Activated CD8-positive, alpha-beta memory T cell treated with anti-CD3 and anti-CD28 coated beads, Interleukin-2, amount 10 ng/mL, durations not matched to agents 7 days and 5 days (primary cell): ENCODE measurements around the gene TBC1D1. TPM values are rescaled to one million over a fixed set of nuclear protein-coding genes. Genes with fewer than 3 reads are reported as not detected.

Experiments used
- ATAC-seq: fragments of 150-1000 bp; cut with Tn5 transposase; one replicate; pipeline ENCODE4 v1.10.0; 2021; ENCODE audit warnings: moderate library complexity
- CTCF ChIA-PET: fragments of 350-600 bp; sonication (Branson Sonifier 250); formaldehyde crosslinking; loops from one replicate; lab custom pipeline; 2021; ENCODE audit warnings: antibody characterized with exemption; lab: Charles Lee
- DNase-seq: peaks from one replicate; pipeline ENCODE4 v3.0.0-alpha.2; 2020
- H3K27ac Mint-ChIP-seq: one replicate; pipeline ENCODE4 v1.8.0; 2021; ENCODE audit warnings: mild to moderate bottlenecking, mixed read lengths
- H3K27me3 Mint-ChIP-seq: one replicate; pipeline ENCODE4 v1.8.0; 2021; ENCODE audit warnings: mixed read lengths
- H3K36me3 Mint-ChIP-seq: one replicate; pipeline ENCODE4 v1.8.0; 2021; ENCODE audit warnings: mild to moderate bottlenecking, mixed read lengths
- H3K4me1 Mint-ChIP-seq: one replicate; pipeline ENCODE4 v1.8.0; 2021; ENCODE audit warnings: mixed read lengths
- H3K4me3 Mint-ChIP-seq: one replicate; pipeline ENCODE4 v1.8.0; 2021; ENCODE audit warnings: mild to moderate bottlenecking, moderate library complexity, mixed read lengths
- H3K9me3 Mint-ChIP-seq: one replicate; pipeline ENCODE4 v1.8.0; 2022; ENCODE audit warnings: low read depth, mixed read lengths
- total RNA-seq, 2 experiments: library from RNA; stranded (reverse); gene quantifications; one replicate each; pipeline ENCODE4 v1.2.3, GENCODE V29; 2021

The TBC1D1 gene
- total RNA-seq, 2 experiments from 2014 or later: 62.9 to 72.2 TPM

GRCh38 chr4:38160487-38161207, 269.8 kb downstream of the TBC1D1 start:
- peaks cover 6% of the 10 kb centered on the region for H3K27me3 Mint-ChIP-seq
- H3K4me3 Mint-ChIP-seq: no peak overlapping the region
- peaks cover 7% of the 10 kb centered on the region for H3K9me3 Mint-ChIP-seq
- ATAC-seq: peak; percentile 90
- peak overlapping the region; percentile 64 for H3K27ac Mint-ChIP-seq
- H3K4me1 Mint-ChIP-seq: peaks cover 36% of the 10 kb centered on the region
- CTCF ChIA-PET: interaction anchor here (0.8 to 1.9 kb wide), 8 partner anchors 9 to 570 kb away, joined by 3 to 7 read pairs (median 4); no protein-coding TSS in a partner anchor
- peak; percentile 74 for DNase-seq
- H3K36me3 Mint-ChIP-seq: peaks cover 15% of the 10 kb centered on the region

GRCh38 chr4:38161208-38162113, 270.6 kb downstream of the TBC1D1 start:
- CTCF ChIA-PET: interaction anchor here (0.9 to 1.9 kb wide), 7 partner anchors 8 to 158 kb away, joined by 3 to 7 read pairs (median 4); no protein-coding TSS in a partner anchor
- Mint-ChIP-seq H3K36me3 (peaks cover 12% of the 10 kb centered on the region), H3K4me3 (no peak overlapping the region), H3K27ac (peak overlapping the region; percentile 32), H3K9me3 (peaks cover 7% of the 10 kb centered on the region), H3K27me3 (peaks cover 3% of the 10 kb centered on the region), H3K4me1 (peaks cover 37% of the 10 kb centered on the region)
- peak; percentile 16 for ATAC-seq
- DNase-seq: no peak

GRCh38 chr4:38162240-38162784, 271.4 kb downstream of the TBC1D1 start:
- H3K4me1 Mint-ChIP-seq: peaks cover 43% of the 10 kb centered on the region

GRCh38 chr4:38163216-38164006, 272.5 kb downstream of the TBC1D1 start:
- ATAC-seq: no peak
- DNase-seq: no peak
- H3K27ac Mint-ChIP-seq: no peak overlapping the region
- CTCF ChIA-PET: interaction anchor here (0.7 kb wide), 1 partner anchor 33 kb away, joined by 3 read pairs; no protein-coding TSS in a partner anchor
- peaks cover 10% of the 10 kb centered on the region for H3K27me3 Mint-ChIP-seq
- no peak overlapping the region for H3K4me3 Mint-ChIP-seq
- H3K9me3 Mint-ChIP-seq: peaks cover 7% of the 10 kb centered on the region
- peaks cover 43% of the 10 kb centered on the region for H3K4me1 Mint-ChIP-seq
- H3K36me3 Mint-ChIP-seq: peaks cover 12% of the 10 kb centered on the region

More at GRCh38 chr4:38162240-38162784, 271.4 kb downstream of the TBC1D1 start:
- ATAC-seq (no peak), DNase-seq (no peak)
- Mint-ChIP-seq H3K9me3 (peaks cover 7% of the 10 kb centered on the region), H3K27ac (no peak overlapping the region), H3K4me3 (no peak overlapping the region), H3K27me3 (peaks cover 6% of the 10 kb centered on the region), H3K36me3 (peaks cover 12% of the 10 kb centered on the region)
- CTCF ChIA-PET: interaction anchor here (0.7 to 1.8 kb wide), 2 partner anchors 32 to 157 kb away, joined by 3 to 4 read pairs; no protein-coding TSS in a partner anchor

GRCh38 chr4:38164346-38164745, 273.5 kb downstream of the TBC1D1 start:
- Mint-ChIP-seq H3K4me3 (no peak overlapping the region), H3K36me3 (peaks cover 12% of the 10 kb centered on the region), H3K9me3 (peaks cover 7% of the 10 kb centered on the region), H3K27me3 (peaks cover 7% of the 10 kb centered on the region), H3K27ac (no peak overlapping the region), H3K4me1 (peaks cover 43% of the 10 kb centered on the region)
- ATAC-seq (no peak), DNase-seq (no peak)
- CTCF ChIA-PET: no interaction called here

- Mint-ChIP-seq H3K9me3 (peaks cover 7% of the 10 kb centered on the region), H3K36me3 (peaks cover 10% of the 10 kb centered on the region), H3K4me1 (peaks cover 31% of the 10 kb centered on the region), H3K27me3 (peaks cover 10% of the 10 kb centered on the region), H3K4me3 (no peak overlapping the region), H3K27ac (no peak overlapping the region)
- ATAC-seq (no peak), DNase-seq (no peak)
- CTCF ChIA-PET: interaction anchor here (1.0 to 1.5 kb wide), 5 partner anchors 9 to 565 kb away, joined by 3 to 6 read pairs (median 3); no protein-coding TSS in a partner anchor
Measured at GRCh38 chr4:38166082-38166481, 275.2 kb downstream of the TBC1D1 start.

GRCh38 chr4:38166768-38167167, 275.9 kb downstream of the TBC1D1 start:
- ATAC-seq (no peak), DNase-seq (no peak)
- Mint-ChIP-seq H3K27me3 (peaks cover 10% of the 10 kb centered on the region), H3K4me1 (peaks cover 24% of the 10 kb centered on the region), H3K27ac (no peak overlapping the region), H3K9me3 (peaks cover 7% of the 10 kb centered on the region), H3K4me3 (no peak overlapping the region), H3K36me3 (peaks cover 10% of the 10 kb centered on the region)
- CTCF ChIA-PET: interaction anchor here (1.0 to 1.5 kb wide), 5 partner anchors 10 to 564 kb away, joined by 3 to 6 read pairs (median 3); no protein-coding TSS in a partner anchor

GRCh38 chr4:38167973-38168372, 277.1 kb downstream of the TBC1D1 start:
- Mint-ChIP-seq H3K27me3 (peaks cover 18% of the 10 kb centered on the region), H3K9me3 (peaks cover 7% of the 10 kb centered on the region), H3K4me1 (peaks cover 22% of the 10 kb centered on the region), H3K27ac (no peak overlapping the region), H3K4me3 (no peak overlapping the region), H3K36me3 (peaks cover 10% of the 10 kb centered on the region)
- CTCF ChIA-PET: interaction anchor here (1.3 kb wide), 1 partner anchor 9 kb away, joined by 3 read pairs; no protein-coding TSS in a partner anchor
- DNase-seq: no peak
- ATAC-seq: no peak

GRCh38 chr4:38169524-38169923, 278.6 kb downstream of the TBC1D1 start:
- Mint-ChIP-seq H3K4me1 (peaks cover 15% of the 10 kb centered on the region), H3K4me3 (no peak overlapping the region), H3K36me3 (peaks cover 12% of the 10 kb centered on the region), H3K9me3 (peaks cover 8% of the 10 kb centered on the region), H3K27ac (no peak overlapping the region), H3K27me3 (peaks cover 29% of the 10 kb centered on the region)
- CTCF ChIA-PET: interaction anchor here (0.8 to 1.1 kb wide), 2 partner anchors 8 to 11 kb away, joined by 3 read pairs; no protein-coding TSS in a partner anchor
- ATAC-seq (no peak), DNase-seq (no peak)

GRCh38 chr4:38170338-38171169, 279.7 kb downstream of the TBC1D1 start:
- no peak for ATAC-seq
- Mint-ChIP-seq H3K27ac (no peak overlapping the region), H3K36me3 (peaks cover 7% of the 10 kb centered on the region), H3K9me3 (peaks cover 4% of the 10 kb centered on the region), H3K4me3 (no peak overlapping the region), H3K4me1 (peaks cover 17% of the 10 kb centered on the region), H3K27me3 (peaks cover 35% of the 10 kb centered on the region)
- DNase-seq: no peak
- CTCF ChIA-PET: interaction anchor here (0.7 kb wide), 1 partner anchor 21 kb away, joined by 3 read pairs; no protein-coding TSS in a partner anchor

- Mint-ChIP-seq H3K4me3 (no peak overlapping the region), H3K9me3 (peaks cover 3% of the 10 kb centered on the region), H3K27ac (no peak overlapping the region), H3K36me3 (peaks cover 7% of the 10 kb centered on the region), H3K27me3 (peaks cover 36% of the 10 kb centered on the region), H3K4me1 (peaks cover 12% of the 10 kb centered on the region)
- ATAC-seq (no peak), DNase-seq (no peak)
- CTCF ChIA-PET: no interaction called here
Measured at GRCh38 chr4:38172078-38172477, 281.2 kb downstream of the TBC1D1 start.
